ENCODE data around the gene KDM2B.
"Not testable (repeated sequence)": the region's sequence is repeated elsewhere in the genome, so short reads cannot be mapped to it uniquely, and the experiment has no call there.

KDM2B gene

DNA sequence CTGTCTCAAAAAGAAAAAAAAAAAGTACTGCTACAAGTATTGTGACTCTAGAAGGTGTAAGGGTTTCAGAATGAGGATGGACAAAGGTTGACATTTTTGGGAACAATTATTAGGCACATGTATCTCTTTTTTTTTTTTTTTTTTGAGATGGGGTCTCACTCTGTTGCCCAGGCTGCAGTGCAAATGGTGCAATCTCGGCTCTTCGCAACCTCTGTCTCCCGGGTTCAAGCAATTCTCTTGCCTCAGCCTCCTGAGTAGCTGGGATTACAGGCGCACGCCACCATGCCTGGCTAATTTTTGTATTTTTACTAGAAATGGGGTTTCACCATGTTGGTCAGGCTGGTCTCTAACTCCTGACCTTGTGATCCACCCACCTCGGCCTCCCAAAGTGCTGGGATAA, 195.9 kb downstream of the KDM2B start:
- not testable (repeated sequence) for DNase-seq (ENCODE audit: low read depth, low spot score)

DNA sequence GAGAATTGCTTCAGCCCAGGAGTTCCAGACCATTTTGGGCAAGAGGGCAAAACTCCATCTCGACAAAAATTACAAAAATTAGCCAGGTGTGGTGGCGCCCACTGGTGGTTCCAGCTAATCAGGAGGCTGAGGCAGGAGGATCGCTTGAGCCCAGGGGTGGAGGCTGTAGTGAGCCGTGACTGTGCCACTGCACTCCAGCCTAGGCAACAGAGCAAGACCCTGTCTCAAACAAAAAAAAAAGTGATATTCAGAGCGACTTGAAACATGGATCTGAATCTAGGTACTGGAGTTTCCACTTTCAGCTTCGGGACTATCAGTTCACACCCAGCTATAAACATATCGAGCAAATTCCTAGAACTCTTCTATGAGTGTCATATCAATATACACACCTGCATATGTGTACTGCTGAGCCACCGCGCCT, 197.2 kb downstream of the KDM2B start:
- no peak for DNase-seq (ENCODE audit: low read depth, low spot score)

GRCh38 chr12:121379945-121380344, 200.9 kb downstream of the KDM2B start:
- DNase-seq (ENCODE audit: low read depth, low spot score): no peak
